ENCODE data around the gene JMJD1C.
"Not testable (repeated sequence)": the region's sequence is repeated elsewhere in the genome, so short reads cannot be mapped to it uniquely, and the experiment has no call there.

Gene JMJD1C, protein sequence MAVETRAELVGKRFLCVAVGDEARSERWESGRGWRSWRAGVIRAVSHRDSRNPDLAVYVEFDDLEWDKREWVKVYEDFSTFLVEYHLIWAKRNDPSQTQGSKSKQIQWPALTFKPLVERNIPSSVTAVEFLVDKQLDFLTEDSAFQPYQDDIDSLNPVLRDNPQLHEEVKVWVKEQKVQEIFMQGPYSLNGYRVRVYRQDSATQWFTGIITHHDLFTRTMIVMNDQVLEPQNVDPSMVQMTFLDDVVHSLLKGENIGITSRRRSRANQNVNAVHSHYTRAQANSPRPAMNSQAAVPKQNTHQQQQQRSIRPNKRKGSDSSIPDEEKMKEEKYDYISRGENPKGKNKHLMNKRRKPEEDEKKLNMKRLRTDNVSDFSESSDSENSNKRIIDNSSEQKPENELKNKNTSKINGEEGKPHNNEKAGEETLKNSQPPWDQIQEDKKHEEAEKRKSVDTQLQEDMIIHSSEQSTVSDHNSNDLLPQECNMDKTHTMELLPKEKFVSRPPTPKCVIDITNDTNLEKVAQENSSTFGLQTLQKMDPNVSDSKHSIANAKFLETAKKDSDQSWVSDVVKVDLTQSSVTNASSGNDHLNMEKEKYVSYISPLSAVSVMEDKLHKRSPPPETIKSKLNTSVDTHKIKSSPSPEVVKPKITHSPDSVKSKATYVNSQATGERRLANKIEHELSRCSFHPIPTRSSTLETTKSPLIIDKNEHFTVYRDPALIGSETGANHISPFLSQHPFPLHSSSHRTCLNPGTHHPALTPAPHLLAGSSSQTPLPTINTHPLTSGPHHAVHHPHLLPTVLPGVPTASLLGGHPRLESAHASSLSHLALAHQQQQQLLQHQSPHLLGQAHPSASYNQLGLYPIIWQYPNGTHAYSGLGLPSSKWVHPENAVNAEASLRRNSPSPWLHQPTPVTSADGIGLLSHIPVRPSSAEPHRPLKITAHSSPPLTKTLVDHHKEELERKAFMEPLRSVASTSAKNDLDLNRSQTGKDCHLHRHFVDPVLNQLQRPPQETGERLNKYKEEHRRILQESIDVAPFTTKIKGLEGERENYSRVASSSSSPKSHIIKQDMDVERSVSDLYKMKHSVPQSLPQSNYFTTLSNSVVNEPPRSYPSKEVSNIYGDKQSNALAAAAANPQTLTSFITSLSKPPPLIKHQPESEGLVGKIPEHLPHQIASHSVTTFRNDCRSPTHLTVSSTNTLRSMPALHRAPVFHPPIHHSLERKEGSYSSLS (N-terminal part only)

GRCh38 chr10:63465293-63466143, at the start of gene JMJD1C:
TSS of gene JMJD1C (minus strand) at chr10:63465977. CDS start at chr10:63465662, 315 bp downstream.
- DNase-seq (ENCODE audit: low read depth in 2 of 2): peak; percentile 24 to 43

DNA sequence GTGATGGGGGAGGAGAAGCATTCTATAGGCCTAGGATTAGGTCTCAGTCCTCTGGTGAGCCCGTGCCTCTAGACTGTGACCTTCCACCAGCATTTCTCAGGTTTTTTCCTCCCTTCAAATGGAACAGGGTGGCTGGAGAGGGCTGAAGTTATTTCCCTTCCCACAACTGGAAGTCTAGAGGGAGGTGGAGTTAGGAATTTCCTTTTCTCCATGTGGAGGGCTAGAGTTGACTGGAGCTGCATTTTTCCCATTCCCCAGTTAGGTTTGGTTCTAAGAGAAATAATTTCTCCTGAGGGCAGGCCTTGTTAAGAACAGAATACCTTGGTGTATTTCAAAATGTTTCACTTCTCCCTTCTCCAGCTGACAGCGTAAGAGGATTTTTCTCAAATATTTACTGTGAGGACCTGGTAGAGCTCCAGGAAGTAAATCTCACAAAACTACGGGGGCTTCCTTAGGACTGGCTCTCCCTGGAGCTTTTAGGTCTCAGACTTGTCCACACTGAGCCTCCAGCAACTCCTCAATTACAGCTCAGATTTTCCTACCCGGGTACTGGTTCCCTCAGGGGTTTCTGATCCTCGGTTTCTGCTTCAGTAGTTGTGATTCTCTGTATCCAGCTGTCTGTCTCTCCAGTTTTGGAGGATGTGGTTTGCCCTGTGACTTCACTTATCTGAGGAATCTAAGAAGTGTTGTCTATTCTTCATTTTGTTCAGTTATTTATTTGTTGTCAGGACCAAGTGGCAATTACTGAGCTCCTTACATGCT, 49.4 kb upstream of the JMJD1C start:
- DNase-seq (ENCODE audit: low read depth in 2 of 2): no peak

GRCh38 chr10:63506554-63506953, 40.8 kb upstream of the JMJD1C start:
- no peak for DNase-seq (ENCODE audit: low read depth in 2 of 2)

GRCh38 chr10:63505562-63505961, 39.8 kb upstream of the JMJD1C start:
- DNase-seq (ENCODE audit: low read depth in 2 of 2): no peak

- no peak for DNase-seq (ENCODE audit: low read depth in 2 of 2)
These were observed 38.5 kb upstream of the JMJD1C start for GRCh38 chr10:63504145-63504881.

DNA sequence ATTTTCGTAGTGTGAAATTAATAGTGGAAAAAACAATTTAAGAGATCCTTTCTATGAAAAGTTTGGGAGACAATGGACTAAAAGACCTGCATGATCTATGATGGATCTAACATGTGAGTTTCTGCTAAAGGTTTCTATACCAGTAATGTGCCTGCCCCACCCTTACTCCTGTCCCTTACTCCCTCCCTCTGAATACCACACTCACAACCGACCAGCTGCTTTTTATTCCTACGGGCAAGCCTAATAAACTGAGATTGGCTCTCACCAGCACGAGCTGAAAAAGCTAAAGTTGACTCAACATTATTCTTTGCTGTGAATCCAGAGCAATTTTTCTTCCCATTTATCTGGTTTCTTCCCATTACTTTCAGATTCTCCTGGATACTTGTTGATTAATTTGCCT, 37.6 kb upstream of the JMJD1C start:
- DNase-seq (ENCODE audit: low read depth in 2 of 2): no peak

GRCh38 chr10:63502832-63503231, 37.1 kb upstream of the JMJD1C start:
- DNase-seq (ENCODE audit: low read depth in 2 of 2): no peak

DNA sequence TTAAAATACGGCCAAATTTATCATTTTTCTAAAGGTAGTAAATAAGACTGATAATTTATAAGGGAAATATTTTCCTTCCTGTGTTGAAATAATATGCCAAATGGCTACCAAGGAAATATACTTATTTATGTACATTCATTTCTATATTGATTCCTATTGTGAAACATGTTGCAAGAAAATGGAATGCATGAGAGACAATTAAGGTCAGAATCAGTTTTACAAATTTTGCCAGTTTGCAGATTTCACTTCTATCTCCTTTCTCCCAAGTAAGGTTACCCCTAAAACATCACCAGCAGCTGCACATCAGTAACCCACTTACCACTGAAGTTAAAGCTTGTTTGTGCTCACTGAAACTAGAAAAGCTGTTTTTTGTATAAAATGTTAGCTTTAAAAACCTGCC, 36.2 kb upstream of the JMJD1C start:
- DNase-seq (ENCODE audit: low read depth in 2 of 2): no peak

- DNase-seq (ENCODE audit: low read depth in 2 of 2): not testable (repeated sequence)
These were observed 34.8 kb upstream of the JMJD1C start for GRCh38 chr10:63500551-63500950.

- DNase-seq (ENCODE audit: low read depth in 2 of 2): no peak
These were observed 32.9 kb upstream of the JMJD1C start for GRCh38 chr10:63498665-63499064.

DNA sequence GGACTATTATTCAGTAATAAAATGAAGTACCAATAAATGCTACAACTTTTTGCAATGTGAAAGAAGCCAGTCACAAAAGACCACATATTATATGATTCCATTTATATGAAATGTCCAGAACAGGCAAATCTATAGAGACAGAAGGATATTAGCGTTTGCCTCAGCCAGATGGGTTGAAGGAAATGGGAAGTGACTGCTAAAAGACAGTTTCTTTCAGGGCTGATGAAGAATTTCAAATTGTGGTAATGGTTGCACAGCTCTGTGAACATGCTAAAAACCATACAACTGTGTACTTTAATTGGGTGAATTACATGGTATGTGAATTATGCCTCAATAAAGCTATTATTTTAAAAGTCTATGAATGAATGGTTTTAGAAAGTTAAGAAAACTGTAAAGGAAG, 31.5 kb upstream of the JMJD1C start:
- DNase-seq (ENCODE audit: low read depth in 2 of 2): no peak

- DNase-seq (ENCODE audit: low read depth in 2 of 2): no peak
These were observed 30.8 kb upstream of the JMJD1C start for GRCh38 chr10:63496561-63496960.

- DNase-seq (ENCODE audit: low read depth in 2 of 2): no peak
These were observed 29.2 kb upstream of the JMJD1C start for GRCh38 chr10:63494951-63495350.

GRCh38 chr10:63493004-63493403, 27.2 kb upstream of the JMJD1C start:
- no peak for DNase-seq (ENCODE audit: low read depth in 2 of 2)

DNA sequence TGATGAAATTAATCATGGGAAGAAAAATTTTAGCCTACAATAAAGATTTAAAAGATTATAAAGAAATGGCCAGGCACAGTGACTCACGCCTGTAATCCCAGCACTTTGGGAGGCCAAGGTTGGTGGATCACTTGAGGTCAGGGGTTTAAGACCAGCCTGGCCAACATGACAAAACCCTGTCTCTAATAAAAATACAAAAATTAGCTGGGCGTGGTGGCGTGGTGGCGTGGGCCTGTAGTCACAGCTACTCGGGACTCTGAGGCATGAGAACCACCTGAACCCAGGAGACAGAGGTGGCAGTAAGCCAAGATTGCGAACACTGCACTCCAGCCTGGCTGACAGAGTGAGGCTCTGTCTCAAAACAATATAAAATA, 26.5 kb upstream of the JMJD1C start:
- DNase-seq (ENCODE audit: low read depth in 2 of 2): not testable (repeated sequence)

GRCh38 chr10:63491588-63492316, 26.0 kb upstream of the JMJD1C start:
- DNase-seq (ENCODE audit: low read depth in 2 of 2): no peak

- DNase-seq (ENCODE audit: low read depth in 2 of 2): no peak
These were observed 24.1 kb upstream of the JMJD1C start for GRCh38 chr10:63489838-63490237.

GRCh38 chr10:63487990-63488389, 22.2 kb upstream of the JMJD1C start:
- no peak for DNase-seq (ENCODE audit: low read depth in 2 of 2)

DNA sequence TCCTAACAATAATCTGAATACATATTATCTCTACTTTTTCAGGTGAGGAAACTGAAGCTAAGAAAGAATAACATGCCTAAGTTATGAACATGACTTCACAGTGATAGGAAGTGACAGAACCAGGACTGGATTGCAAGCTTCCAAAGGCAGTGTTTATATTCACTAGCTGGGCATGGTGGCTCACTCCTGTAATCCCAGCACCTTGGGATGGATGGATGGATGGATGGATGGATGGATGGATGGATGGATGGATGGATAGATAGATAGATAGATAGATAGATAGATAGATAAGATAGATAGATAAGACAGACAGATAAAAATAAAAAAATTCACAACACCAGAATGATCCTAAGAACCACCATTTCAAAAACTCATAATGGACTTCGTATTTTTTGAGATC, 18.2 kb upstream of the JMJD1C start:
- DNase-seq (ENCODE audit: low read depth in 2 of 2): no peak
